Measurements from ENCODE around the gene CPED1.
"Not testable (repeated sequence)": the region's sequence is repeated elsewhere in the genome, so short reads cannot be mapped to it uniquely, and the experiment has no call there.

CPED1 gene

DNA sequence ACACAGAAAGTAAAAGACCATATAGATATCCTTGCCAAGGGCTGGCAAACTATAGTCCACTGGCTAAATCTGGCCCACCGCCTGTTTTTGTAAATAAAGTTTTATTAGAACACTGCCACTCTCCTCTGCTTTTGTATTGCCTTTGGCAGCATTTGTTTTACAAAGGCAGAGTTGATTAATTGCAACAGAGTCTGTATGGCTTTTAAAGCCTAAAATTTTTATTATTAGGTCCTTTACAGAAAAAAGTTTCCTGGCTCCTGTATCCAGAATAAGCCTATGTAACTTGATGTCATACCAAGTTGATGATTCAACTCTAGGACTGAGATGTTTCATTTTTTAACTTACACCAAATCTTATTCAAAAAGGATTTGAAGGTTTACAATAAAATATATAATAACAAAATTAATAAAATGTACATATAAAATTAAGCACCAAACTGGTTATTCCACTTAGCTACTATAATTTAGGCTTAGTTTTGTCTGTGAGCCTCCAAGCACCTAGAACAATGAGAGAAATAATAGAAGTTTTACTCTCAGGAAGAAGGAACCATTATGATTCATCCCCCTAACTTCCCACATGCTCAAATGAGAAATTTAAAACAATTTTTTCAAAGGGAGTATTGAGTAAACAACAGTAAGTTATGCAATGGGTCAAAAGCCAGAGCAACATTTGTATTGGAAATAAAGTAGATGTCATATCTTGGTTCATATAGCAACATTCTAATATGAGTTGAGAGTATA, 31.9 kb downstream of the CPED1 start:
- ATAC-seq (no peak), DNase-seq (no peak)

DNA sequence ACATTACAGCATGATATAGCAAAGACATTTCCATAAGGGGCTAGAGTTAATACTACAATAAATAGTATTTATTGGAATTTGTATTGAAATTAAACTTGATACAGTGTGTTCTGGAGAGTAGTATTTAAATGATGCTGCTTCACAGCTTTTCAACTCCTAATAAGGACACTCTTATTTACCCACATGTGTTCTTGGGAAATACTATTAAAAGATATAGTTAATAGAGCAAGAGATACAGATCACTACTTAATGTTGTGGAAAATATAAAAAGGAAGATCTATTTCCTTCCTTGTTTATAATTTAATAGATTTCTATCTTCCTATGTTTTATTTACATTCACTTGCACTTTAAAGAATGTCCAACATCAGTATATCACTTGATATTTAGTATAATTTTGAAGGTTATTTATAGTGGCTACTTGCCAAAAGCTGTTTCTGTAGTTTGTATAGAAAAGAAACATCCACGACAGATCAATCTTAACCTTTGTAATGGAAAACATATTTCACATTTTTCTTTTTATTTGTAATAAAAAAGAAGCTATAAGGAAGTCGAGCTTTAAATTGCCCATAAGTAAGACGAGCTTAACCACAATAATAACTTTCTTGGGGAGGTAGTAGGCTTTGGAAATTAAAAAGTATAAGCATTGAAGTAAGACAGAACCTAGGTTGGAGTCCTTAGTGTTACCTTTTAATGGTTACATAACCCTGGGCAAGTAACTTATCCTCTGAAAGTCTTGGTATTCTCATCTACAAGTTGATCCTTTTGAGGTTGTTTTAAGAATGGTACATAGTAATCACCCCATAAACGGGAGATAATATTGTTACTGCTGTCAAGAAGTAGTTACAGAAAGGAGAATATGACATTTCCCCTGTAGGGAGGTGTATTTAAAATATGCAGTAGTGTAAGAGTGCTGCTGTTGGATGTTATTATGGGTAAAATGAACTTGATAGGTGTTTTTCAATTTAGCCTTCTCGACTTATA, 32.8 kb downstream of the CPED1 start:
- no peak for ATAC-seq
- DNase-seq: no peak

DNA sequence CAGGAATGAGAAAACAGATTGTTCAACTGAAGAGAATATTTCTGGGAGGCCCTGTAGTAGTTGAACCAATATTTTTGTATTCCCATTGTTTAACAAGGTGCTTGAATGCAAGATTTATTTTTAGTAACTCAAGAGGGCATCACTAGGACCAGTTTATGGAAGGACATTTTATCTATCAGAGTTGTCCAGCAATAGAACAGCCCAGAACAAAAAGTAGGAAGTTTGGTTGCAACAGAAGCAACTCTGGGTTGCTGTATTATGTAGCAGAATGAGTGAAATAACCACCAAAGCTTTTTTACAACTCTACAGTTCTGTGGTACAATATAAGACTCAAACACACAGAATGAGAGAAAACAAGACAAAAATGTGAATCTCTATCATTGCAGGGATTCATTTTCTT, 34.7 kb downstream of the CPED1 start:
- no peak for DNase-seq
- no peak for ATAC-seq

DNA sequence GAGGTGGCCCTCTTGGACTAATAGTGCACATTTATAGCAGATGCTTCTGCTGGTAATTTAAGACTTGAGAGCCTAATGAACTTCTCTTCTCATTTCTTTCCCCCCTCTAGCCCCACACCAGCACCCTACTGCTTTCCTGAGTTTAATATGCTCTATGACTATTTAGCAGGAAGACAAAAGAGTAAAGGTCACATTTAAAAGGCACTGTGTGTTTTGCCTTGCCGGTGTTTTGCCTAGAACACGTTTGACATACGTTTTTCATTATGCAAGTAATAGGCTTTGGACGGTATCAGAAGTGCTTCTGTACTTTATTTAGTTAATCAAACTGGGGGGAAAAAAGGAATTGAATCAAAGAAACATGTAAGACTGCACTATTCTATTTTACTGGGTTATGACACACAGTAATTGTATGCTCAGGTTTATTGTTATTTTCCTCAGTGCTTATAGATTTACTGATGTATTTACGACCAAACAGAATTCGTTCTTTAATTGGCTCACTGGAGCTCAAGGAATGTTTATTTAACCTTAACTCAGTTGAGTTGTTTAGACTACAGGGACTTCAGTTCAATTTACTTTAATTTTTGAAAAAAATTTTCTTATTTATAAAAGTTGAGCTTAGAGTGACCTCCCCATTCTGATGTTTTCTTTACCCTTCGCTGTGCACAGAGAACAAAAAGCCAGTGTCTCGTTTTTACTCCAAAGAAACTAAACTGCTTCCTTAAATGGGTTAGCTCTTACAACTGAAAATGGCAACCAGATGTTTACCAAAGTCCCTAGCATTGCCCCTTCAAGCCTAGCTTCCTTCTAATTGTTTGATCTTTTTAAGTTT, 35.4 kb downstream of the CPED1 start:
- ATAC-seq (no peak), DNase-seq (no peak)

DNA sequence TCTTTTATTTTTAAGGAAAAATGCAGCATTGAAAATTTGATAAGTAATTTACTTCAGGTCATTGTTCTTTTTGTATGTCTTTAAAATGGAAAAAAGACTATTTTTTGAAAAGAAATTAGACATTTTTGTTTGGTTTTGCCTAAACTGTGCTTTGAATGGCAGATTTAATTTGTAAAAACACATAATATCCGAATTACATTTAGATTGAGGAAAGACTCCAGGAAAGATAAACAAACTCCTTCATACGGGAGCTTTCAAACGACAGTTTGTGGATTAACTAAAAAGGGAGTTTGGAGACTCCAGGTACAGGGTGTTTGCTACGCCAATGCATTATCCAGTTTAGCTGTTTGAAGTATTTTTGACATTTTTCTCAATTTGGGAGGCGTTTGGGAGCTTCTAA, 36.1 kb downstream of the CPED1 start:
- no peak for DNase-seq
- ATAC-seq: no peak

DNA sequence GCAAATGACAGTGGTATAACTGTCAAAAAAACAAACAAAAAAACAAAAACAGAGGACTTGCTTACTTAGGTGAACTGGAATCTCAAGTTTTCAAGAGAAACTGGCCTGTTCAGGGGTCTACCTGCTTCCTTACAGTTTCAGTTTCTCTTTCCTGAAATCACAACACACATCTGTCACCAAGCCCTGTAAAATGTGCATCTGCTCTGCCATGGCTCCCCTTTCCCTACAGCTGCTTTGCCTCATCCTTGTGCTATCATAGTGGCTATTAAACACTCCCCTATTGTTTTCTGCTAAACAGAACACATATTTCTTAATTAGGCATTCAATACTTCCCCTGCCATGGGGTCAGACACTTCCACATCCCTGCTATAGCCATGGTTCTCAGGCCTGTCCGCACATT, 37.6 kb downstream of the CPED1 start:
- DNase-seq: no peak

DNA sequence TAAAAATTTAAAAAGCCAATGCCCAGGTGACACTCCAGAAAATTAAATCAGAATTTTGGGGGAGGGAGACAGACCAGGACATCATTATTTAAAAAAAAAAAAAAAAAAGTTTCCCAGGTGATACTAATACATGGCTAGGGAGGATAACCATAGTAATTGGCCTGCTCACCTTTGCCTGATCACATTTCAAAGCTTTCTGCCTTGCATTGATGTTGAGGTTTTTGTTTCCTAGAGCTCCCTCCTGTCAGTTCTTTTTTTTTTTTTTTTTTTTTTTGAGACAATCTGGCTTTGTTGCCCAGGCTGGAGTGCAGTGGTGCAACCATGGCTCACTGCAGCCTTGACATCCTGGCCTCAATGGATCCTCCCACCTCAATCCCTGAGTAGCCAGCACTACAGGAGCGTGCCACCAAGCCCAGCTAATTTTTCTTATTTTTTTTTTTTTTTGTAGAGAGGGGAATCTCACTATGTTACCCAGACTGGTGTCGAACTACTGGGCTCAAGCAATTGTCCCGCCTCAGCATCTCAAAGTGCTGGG, 38.1 kb downstream of the CPED1 start:
- ATAC-seq: no peak
- DNase-seq: no peak

More for the DNA sequence above, 37.6 kb downstream of the CPED1 start:
- no peak for ATAC-seq

DNA sequence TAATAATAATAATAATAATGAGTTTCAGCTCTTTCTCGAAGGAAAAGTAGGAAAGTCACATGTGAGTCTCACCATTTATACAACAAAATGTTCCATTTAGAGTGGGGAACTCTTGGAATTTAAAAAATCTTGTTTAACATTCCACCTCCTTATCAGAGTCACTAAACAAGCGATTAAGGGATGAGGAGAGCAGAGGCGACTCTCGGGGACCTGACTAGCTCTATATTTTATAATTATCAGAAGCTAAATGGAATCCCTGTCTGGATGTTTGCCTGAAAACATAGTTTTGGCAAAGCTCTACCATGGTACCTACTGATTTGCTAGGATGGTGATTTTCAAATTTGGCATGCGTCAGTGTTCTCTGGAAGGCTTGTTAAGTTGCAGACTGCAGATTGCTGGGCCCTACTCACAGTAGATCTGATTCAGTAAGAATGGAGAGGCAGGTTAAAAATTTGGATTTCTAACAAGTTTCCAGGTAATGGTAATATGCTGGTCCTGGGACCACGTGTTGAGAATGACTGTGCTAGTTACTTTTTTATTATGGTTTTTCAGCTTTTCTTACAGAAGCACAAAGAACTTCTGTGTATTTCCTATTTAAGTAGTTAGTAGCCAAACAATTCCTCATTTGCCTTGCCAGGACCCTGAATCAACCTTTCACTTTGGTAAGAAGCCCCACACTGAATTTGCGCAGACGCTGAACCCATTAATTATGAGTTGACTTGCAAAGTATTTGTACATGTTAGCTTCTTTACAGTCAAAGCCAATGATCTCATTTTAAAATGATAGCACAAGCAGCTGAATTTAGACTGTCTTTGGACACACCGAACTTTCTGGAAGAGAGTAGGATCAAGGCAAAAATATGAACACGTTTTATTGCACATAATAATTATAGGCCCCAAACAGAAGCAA, 39.5 kb downstream of the CPED1 start:
- ATAC-seq: no peak
- DNase-seq: no peak

DNA sequence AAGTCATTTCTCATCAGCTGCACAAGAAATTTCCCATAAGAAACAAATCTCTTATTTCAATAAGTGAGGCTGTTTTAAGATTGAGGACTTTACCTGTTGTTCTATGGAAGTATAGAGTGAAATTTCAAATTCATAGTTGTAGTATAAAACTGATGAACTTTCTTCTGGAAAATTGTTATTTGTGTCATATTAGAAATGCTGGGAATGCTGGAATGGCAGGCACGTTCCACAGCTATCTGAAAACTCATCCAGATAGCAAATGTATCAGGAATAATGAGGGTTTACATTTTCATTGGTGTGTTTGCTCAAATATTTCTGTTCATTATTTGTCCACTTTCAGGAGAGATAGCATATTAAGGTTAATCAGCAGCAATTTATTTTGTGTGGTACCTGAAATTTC, 40.8 kb downstream of the CPED1 start:
- ATAC-seq (no peak), DNase-seq (no peak)

DNA sequence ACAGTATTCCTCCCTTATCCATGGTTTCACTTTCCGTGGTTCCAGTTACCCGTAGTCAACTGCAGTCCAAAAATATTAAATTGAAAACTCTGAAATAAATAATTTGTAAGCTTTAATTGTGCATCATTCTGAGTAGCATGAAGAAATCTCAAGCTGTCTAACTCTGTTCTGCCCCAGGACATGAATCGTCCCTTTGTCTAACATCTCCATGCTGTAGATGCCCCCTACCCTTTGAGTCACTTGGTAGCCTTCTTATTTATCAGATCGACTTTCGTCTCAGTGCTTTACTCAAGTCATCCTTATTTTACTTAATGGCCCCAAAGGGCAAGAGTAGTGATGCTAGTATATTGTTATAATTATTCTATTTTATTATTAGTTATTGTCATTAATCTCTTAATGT, 41.8 kb downstream of the CPED1 start:
- DNase-seq (no peak), ATAC-seq (no peak)

DNA sequence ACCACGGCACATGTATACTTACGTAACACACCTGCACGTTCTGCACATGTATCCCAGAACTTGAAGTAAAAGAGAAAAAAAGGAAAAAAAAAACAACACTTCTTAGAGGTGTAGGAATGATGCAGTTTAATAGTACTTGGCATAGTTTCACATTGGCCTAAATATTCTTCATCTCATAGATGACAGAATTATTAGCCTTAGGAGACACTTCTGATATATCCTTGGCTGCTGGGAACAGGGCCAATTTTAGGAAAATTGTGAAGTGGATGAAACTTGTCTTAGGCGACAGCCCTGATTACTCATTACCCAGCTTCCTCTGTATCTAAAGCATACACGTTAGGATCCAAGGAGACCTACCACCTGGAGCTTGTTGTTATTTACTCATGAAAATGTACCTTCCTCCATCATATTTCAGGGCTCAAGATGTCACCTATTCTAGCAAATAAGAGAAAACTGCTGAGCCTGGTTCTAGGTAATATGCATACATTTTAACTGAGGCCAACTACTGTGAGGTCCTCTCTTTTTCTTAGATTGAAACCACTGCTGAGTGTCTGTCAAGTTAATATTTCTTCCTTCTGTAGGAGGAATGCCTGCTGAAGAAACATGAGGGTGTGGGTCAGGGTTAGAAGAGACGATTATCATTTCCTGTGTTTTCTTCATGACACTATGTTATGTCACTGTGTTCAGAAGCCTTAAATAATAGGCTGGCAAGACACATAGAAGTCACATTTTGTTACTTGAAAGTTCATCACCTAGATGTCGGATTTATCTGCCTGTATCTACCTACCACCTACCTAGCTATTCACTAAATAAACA, 44.3 kb downstream of the CPED1 start:
- ATAC-seq (no peak), DNase-seq (no peak)

DNA sequence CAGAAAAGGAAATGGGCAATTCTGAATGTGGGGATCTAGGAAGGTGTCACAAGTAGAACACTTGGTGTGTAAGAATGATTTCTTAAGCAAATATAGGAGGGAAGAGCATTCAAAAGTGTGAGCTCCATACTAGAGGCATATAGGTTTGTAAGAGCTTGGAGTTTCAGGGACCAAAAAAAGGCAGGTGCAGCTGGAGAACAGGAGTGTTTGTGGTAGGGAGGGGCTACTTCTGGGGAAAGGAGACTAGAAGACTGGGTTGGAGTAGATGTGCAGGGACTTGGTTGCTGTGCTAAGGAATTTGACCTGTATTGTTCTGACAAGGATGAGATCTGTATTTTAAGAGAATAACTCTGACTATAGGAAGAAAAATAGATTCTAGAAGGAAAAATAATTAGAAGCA, 46.4 kb downstream of the CPED1 start:
- DNase-seq: no peak
- ATAC-seq: no peak

DNA sequence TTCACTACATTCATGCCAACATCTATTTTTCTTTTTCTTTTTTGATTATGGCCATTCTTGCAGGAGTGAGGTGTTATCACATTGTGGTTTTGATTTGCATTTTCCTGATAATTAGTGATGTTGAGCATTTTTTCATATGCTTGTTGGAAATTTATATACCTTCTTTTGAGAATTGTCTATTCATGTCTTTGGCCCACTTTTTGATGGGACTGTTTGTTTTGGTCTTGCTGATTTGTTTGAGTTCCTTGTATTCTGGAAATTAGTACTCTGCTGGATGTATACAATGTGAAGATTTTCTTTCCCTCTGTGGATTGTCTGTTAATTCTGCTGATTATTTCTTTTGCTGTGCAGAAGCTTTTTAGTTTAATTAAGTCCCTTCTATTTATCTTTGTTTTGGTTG, 48.3 kb downstream of the CPED1 start:
- ATAC-seq, DNase-seq: not testable (repeated sequence)

DNA sequence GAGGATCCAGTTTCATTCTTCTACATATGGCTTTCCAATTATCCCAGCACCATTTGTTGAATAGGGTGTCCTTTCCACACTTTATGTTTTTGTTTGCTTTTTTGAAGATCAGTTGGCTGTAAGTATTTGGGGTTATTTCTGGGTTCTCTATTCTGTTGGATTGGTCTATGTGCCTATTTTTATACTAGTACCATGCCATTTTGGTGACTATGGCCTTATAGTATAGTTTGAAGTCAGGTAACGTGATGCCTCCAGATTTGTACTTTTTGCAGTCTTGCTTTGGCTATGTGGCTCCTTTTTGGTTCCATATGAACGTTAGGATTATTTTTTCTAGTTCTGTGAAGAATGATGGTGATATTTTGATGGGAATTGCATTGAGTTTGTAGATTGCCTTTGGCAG, 48.8 kb downstream of the CPED1 start:
- DNase-seq, ATAC-seq: not testable (repeated sequence)

DNA sequence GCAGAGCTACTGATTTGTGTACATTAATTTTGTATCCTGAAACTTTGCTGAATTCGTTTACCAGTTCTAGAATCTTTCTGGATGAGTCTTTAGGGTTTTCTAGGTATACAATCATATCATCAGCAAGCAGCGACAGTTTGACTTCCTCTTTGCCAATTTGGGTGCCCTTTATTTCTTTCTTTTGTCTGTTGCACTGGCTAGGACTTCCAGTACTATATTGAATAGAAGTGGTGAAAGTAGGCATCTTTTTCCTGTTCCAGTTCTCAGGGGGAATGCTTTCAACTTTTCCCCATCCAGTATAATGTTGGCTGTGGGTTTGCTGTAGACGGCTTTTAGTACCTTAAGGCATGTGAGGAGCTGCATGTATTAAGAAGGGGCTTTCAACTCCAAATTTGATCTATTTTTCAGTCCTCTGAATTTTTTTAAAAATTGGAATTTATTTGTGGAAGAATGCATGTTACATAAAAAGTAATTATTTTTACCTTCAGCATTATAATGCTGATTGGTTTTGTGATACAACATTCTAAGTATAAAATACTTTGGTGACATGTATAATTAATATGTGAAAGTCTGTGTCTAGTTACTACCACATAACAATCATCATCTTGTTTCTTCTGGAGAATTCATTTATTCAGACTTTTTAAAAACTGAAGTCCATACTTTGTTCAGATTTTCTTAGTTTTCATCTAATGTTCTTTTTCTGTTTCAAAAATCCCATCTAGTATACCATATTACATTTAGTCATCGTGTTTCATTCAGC, 49.6 kb downstream of the CPED1 start:
- DNase-seq: no peak

DNA sequence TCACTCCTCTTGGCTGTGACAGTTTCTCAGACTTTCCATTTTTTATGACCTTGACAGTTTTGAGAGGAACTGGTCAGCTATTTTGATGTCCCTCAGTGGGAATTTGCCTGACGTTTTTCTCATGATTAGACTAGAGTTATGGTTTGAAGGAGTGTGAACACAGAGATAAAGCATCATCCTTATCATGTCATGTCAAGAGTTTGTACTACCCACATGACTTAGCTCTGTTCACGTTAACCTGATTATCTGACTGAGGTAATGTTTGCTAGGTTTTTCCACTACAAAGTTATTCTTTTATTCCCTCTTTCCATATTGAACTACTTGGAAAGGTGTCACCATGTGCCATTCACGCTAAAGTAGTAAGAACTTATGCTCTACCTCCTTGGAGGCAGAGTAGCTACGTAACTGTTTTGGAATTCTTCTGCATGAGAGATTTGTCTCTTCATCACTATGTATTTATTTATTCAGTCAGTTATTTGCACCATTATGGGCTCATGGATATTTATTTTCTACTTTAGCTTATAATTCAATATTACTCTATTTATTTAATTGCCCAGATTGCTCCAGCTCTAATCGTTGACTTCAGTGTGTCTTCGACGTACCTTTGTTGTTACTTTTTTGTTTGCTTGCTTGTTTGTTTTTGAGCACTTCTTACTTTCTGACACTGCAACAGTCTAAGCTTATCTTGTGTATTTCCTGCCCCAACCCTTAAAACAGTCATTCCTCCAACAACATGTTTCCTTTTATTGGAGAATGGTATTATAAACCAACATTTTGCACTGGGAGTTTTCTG, 50.4 kb downstream of the CPED1 start:
- DNase-seq: no peak

More for the DNA sequence above, 49.6 kb downstream of the CPED1 start:
- ATAC-seq: no peak

DNA sequence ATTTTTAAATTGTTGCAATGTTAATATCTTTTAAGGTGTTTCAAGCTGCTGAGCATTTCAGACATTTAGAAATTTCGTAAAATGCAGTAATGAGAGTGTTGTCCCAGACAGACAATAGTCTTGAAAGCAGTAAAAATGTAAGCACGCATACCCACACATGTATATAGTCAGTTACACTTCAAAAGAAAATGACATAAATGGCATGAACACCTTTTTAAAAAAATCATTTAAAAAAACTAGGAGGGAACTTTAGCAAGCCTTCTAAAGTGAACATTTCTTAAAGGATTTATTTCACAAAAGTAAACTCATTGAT, 51.0 kb downstream of the CPED1 start:
- no peak for ATAC-seq
- DNase-seq: no peak

More for the DNA sequence above, 50.4 kb downstream of the CPED1 start:
- ATAC-seq: no peak

DNA sequence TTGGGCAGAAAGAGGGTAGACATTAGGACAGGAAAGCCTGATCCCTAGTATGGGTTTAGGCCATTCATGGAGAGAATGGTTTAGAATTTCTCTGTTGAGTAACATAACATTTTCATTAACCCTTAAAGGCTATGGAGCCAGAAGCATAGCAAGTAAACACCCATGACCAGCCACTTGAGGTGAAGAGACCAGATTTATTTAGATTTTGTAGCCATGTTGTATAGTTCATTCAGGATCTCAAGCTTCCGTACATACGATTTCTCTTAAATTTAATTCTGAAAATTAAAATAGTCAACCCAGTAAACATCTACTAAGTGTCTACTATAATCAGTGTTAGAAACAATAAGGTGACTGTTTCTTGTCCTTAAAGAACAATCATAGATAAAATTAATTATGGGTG, 51.5 kb downstream of the CPED1 start:
- DNase-seq (no peak), ATAC-seq (no peak)

Data from stimulated activated naive CD8-positive, alpha-beta T cell treated with anti-CD3 and anti-CD28 coated beads, Interleukin-15, Interleukin-2, amounts not matched to agents 100 U/mL and 50 U/mL, for 24 hours (primary cell).